NCI-H510A treated with DMSO at 0.1 percent for 48 hours (cell line): ENCODE measurements around the gene PIP5K1A.
"Not testable (repeated sequence)": the region's sequence is repeated elsewhere in the genome, so short reads cannot be mapped to it uniquely, and the experiment has no call there.

Experiments used
- DNase-seq: peaks from one replicate; lab custom pipeline; 2025; lab: John Stamatoyannopoulos, UW

The PIP5K1A gene

GRCh38 chr1:151198254-151199127, at the start of gene PIP5K1A:
Gene PIP5K1A, plus strand, starts transcription at chr1:151198552. Its CDS starts 445 bp downstream, at chr1:151198997.
- peak; percentile 90 for DNase-seq

GRCh38 chr1:151156515-151156819, 41.9 kb upstream of the PIP5K1A start, which contains the start of gene TNFAIP8L2:
Gene TNFAIP8L2, plus strand, starts transcription at chr1:151156649. Its CDS starts 2,049 bp downstream, at chr1:151158698.
- peak; percentile 41 for DNase-seq

- no peak for DNase-seq
Observed at GRCh38 chr1:151157067-151157531, 41.3 kb upstream of the PIP5K1A start.

- no peak for DNase-seq
Observed at GRCh38 chr1:151158326-151158725, 40.0 kb upstream of the PIP5K1A start.

- DNase-seq = no peak
Observed at GRCh38 chr1:151158751-151159251, 39.6 kb upstream of the PIP5K1A start.

- DNase-seq = no peak
Observed at GRCh38 chr1:151159373-151159772, 39.0 kb upstream of the PIP5K1A start.

- no peak for DNase-seq
Observed at GRCh38 chr1:151164732-151165280, 33.5 kb upstream of the PIP5K1A start.

GRCh38 chr1:151165281-151165737, 33.0 kb upstream of the PIP5K1A start:
- peak; percentile 36 for DNase-seq

GRCh38 chr1:151165738-151166504, 32.4 kb upstream of the PIP5K1A start, which contains the start of the genes LYSMD1 and SCNM1:
Gene LYSMD1, minus strand, starts transcription at chr1:151165902. Its CDS starts 644 bp downstream, at chr1:151165258.
Gene SCNM1, plus strand, starts transcription at chr1:151166144. Its CDS starts 9 bp downstream, at chr1:151166153.
- DNase-seq = peak; percentile 97

- peak; percentile 26 for DNase-seq
Observed at GRCh38 chr1:151166505-151166956, 31.8 kb upstream of the PIP5K1A start.

GRCh38 chr1:151167116-151167515, 31.2 kb upstream of the PIP5K1A start:
- no peak for DNase-seq

GRCh38 chr1:151171190-151171589, 27.2 kb upstream of the PIP5K1A start:
- DNase-seq = no peak

GRCh38 chr1:151175041-151175741, 23.2 kb upstream of the PIP5K1A start:
- no peak for DNase-seq

- no peak for DNase-seq
Observed at GRCh38 chr1:151175863-151176262, 22.5 kb upstream of the PIP5K1A start, which contains the start of gene TMOD4. Gene TMOD4, minus strand, starts transcription at chr1:151175981. Its CDS starts 1,106 bp downstream, at chr1:151174875.

- no peak for DNase-seq
Observed at GRCh38 chr1:151176514-151177045, 21.8 kb upstream of the PIP5K1A start.

- DNase-seq = no peak
Observed at GRCh38 chr1:151184211-151184610, 14.1 kb upstream of the PIP5K1A start.

- no peak for DNase-seq
Observed at GRCh38 chr1:151187205-151187604, 11.1 kb upstream of the PIP5K1A start.

- DNase-seq = not testable (repeated sequence)
Observed at GRCh38 chr1:151188667-151189066, 9.7 kb upstream of the PIP5K1A start.

GRCh38 chr1:151189637-151190445, 8.5 kb upstream of the PIP5K1A start, which contains the start of gene VPS72:
Gene VPS72, minus strand, starts transcription at chr1:151190197. Its CDS starts 76 bp downstream, at chr1:151190121.
- DNase-seq = peak; percentile 94

GRCh38 chr1:151192047-151192446, 6.3 kb upstream of the PIP5K1A start:
- DNase-seq = no peak
